K562 (cell line): ENCODE measurements around the gene SLC25A42. TPM values are rescaled to one million over a fixed set of nuclear protein-coding genes. Genes with fewer than 3 reads are reported as not detected.

Experiments used
- ATAC-seq: fragments of 200-7000 bp; cut with Tn5 transposase; 3 replicates; pipeline ENCODE4 v1.9.1; 2020; ENCODE audit warnings: moderate library complexity
- BruUV-seq: library from RNA; stranded (reverse); fragments of 400-500 nt; replicated peaks from 2 replicates; lab custom pipeline; 2021; lab: Mats Ljungman, UMichigan
- CTCF ChIA-PET: fragments of 300-600 bp; formaldehyde crosslinking; extraction: SDS; loops from one replicate; lab custom pipeline; 2021; ENCODE audit warnings: low intra/inter-chr PET ratio; lab: Yijun Ruan, JAX
- POLR2A ChIA-PET: fragments of 300-600, 350-650 bp; sonication (Branson Sonifier 250); formaldehyde crosslinking; extraction: SDS; loops from one replicate; lab custom pipeline; 2021; ENCODE audit warnings: antibody characterized with exemption, inconsistent platforms; lab: Yijun Ruan, JAX
- DNase-seq, 4 experiments: peaks; one replicate each; pipeline versions ENCODE4 v3.0.0 to v3.0.0-alpha.2; 2011 to 2018; ENCODE audit warnings: low spot score in 3 of 4, mixed read lengths in 3 of 4; ENCODE audit errors: extremely low read depth in 1 of 4
- FAIRE-seq: peaks from 2 replicates; lab custom pipeline; 2011; peaks lifted over from hg19 to GRCh38; lab: Jason Lieb, UNC
- H2AFZ ChIP-seq: 2 replicates; pipeline ENCODE4 v1.6.0; 2011; ENCODE audit warnings: low read depth, low read length, control low read depth, inconsistent platforms
- H3K27ac ChIP-seq: fragments of 200-600 bp; 3 replicates; pipeline ENCODE4 v1.8.0; 2011; ENCODE audit warnings: low read depth, mild to moderate bottlenecking, control low read depth, inconsistent platforms, low read length, moderate library complexity, mixed read lengths; ENCODE audit errors: extremely low read depth
- H3K27me3 ChIP-seq, 2 experiments: fragments of 300-600 bp in 1 of 2; 2 replicates in 1 of 2; 3 replicates in 1 of 2; pipeline versions ENCODE4 v1.6.0 to v1.8.0; 2011; ENCODE audit warnings: inconsistent platforms in 2 of 2, low read length in 2 of 2, mild to moderate bottlenecking in 1 of 2, mixed read lengths in 1 of 2, moderate library complexity in 1 of 2; ENCODE audit not compliant: control insufficient read depth in 2 of 2, insufficient read depth in 2 of 2
- H3K36me3 ChIP-seq: fragments of 300-600 bp; 3 replicates; pipeline ENCODE4 v1.8.0; 2011; ENCODE audit warnings: mild to moderate bottlenecking, low read length, inconsistent platforms; ENCODE audit not compliant: control insufficient read depth, insufficient read depth
- H3K4me1 ChIP-seq, 2 experiments: fragments of 200-600 bp in 1 of 2; replicated peaks in 1 of 2; 2 replicates in 1 of 2; 3 replicates in 1 of 2; pipeline versions ENCODE4 v1.5.1 to v1.8.0; 2011; ENCODE audit warnings: inconsistent platforms in 2 of 2, low read length in 2 of 2, mild to moderate bottlenecking in 1 of 2, mixed read lengths in 1 of 2, moderate library complexity in 1 of 2; ENCODE audit not compliant: control insufficient read depth in 2 of 2, insufficient read depth in 2 of 2
- H3K4me2 ChIP-seq: 2 replicates; pipeline ENCODE4 v1.6.1; 2011; ENCODE audit warnings: low read length, control low read depth, inconsistent platforms, mixed read lengths; ENCODE audit not compliant: insufficient read depth
- H3K4me3 ChIP-seq: fragments of 200-600 bp; sonication (generic), shearing (Covaris generic); 2 replicates; pipeline ENCODE4 v1.5.1; 2016; ENCODE audit warnings: control low read depth, inconsistent platforms
- H3K79me2 ChIP-seq: fragments of 200-600 bp; 3 replicates; pipeline ENCODE4 v1.8.0; 2011; ENCODE audit warnings: low read length, inconsistent platforms; ENCODE audit not compliant: control insufficient read depth, insufficient read depth
- H3K9ac ChIP-seq, 2 experiments: 2 replicates each; pipeline versions ENCODE4 v1.6.0 to v1.6.1; 2011; ENCODE audit warnings: low read depth in 2 of 2, low read length in 2 of 2, control low read depth in 1 of 2, inconsistent platforms in 1 of 2, mild to moderate bottlenecking in 1 of 2, mixed read lengths in 1 of 2; ENCODE audit not compliant: insufficient read depth in 1 of 2
- H3K9me1 ChIP-seq: one replicate; pipeline ENCODE4 v1.6.0; 2011; ENCODE audit warnings: inconsistent platforms, mild to moderate bottlenecking, low read length, moderate library complexity; ENCODE audit not compliant: control insufficient read depth, insufficient read depth
- H3K9me3 ChIP-seq: replicated peaks from 2 replicates; pipeline ENCODE4 v1.5.1; 2011; ENCODE audit warnings: low read depth, low read length, inconsistent platforms; ENCODE audit not compliant: control insufficient read depth, insufficient read depth
- H4K20me1 ChIP-seq: replicated peaks from 2 replicates; pipeline ENCODE4 v1.6.1; 2011; ENCODE audit warnings: low read length, inconsistent platforms, mixed read lengths; ENCODE audit not compliant: control insufficient read depth, insufficient read depth
- CTCF ChIP-seq, 3 experiments: IDR thresholded peaks in 2 of 3; conservative IDR thresholded peaks in 1 of 3; 2 replicates each; pipeline ENCODE4 v1.5.1; 2011 to 2012; ENCODE audit warnings: low read length in 3 of 3, mild to moderate bottlenecking in 3 of 3, control low read depth in 2 of 3, improper control_type of control experiment in 1 of 3, inconsistent platforms in 1 of 3, low read depth in 1 of 3, mixed read lengths in 1 of 3, moderate library complexity in 1 of 3; ENCODE audit not compliant: insufficient read depth in 2 of 3
- THAP12 ChIP-seq: fragments of 250-450 bp; sonication (Bioruptor Pico); IDR thresholded peaks from 2 replicates; pipeline ENCODE4 v1.9.0; 2021; ENCODE audit warnings: mild to moderate bottlenecking, inconsistent platforms
- WGBS: fragments of 100-300 bp; shearing (Covaris generic); methylation state at CpG from one replicate; pipeline ENCODE4 v1.1.6; 2016; ENCODE audit warnings: low coverage, mixed read lengths; ENCODE audit not compliant: insufficient coverage; ENCODE audit errors: missing lambda C conversion rate; 5-methylcytosine and 5-hydroxymethylcytosine counted together
- in situ Hi-C: fragments of 300-500 bp; cut with MboI; formaldehyde crosslinking; loops from 4 replicates; pipeline ENCODE4 v1.15.0; 2018; ENCODE audit warnings: inconsistent platforms, mixed read lengths
- intact Hi-C: fragments of 100-400 bp; cut with micrococcal nuclease; formaldehyde crosslinking; loops from 2 replicates; pipeline ENCODE4 v1.14.2; 2022
- polyA plus RNA-seq, 8 experiments: library from polyadenylated mRNA; depleted of rRNA in 4 of 8; stranded (reverse) in 5 of 8; unstranded in 3 of 8; fragments of >200 nt; fragmentation: Nextera tagmentation in 2 of 8; fragmentation: Illumina TruSeq in 1 of 8; extraction: Ambion mirVana in 2 of 8; extraction: Trizol in 1 of 8; gene quantifications; 2 replicates each; pipeline versions ENCODE4 v1.2.1 to v1.2.3, GENCODE V29; 2011 to 2014; ENCODE audit warnings: inconsistent platforms in 1 of 8, missing spikeins in 1 of 8
- total RNA-seq, 7 experiments: library from RNA; depleted of rRNA in 6 of 7; stranded (reverse); fragments of >200 nt in 6 of 7; fragmentation: Illumina TruSeq in 2 of 7; extraction: Trizol in 2 of 7; gene quantifications; 2 replicates each; pipeline versions ENCODE4 v1.2.1 to v1.2.3, GENCODE V29; 2011 to 2021; ENCODE audit warnings: low replicate concordance in 1 of 7

Gene SLC25A42
- total and polyA plus RNA-seq, 9 of the 15 experiments (the other 6 are each of a cell fraction or from before 2014, with no cell fraction given) = 0.59 to 32.2 (median 14.1) TPM

- ChIA-PET POLR2A (no interaction called here), CTCF (no interaction called here)
- no peak overlapping the region for H3K9ac ChIP-seq
- no peaks in the 10 kb centered on the region for H3K79me2 ChIP-seq
- H3K27ac ChIP-seq = no peak overlapping the region
- 33% methylated on average over 6 of the region's 6 CpGs for WGBS
- no peaks in the 10 kb centered on the region for H3K36me3 ChIP-seq
- FAIRE-seq (no peak), DNase-seq (no peak), ATAC-seq (peak; percentile 81)
- no peak overlapping the region for H3K4me3 ChIP-seq
- H3K9me1 ChIP-seq = no peaks in the 10 kb centered on the region
- H3K9me3 ChIP-seq = no peaks in the 10 kb centered on the region
- TF ChIP-seq CTCF (IDR thresholded peaks at IDR 0.05 in 2 of 3, conservative IDR thresholded peaks at IDR 0.05 in 1 of 3; ENCODE audit: insufficient read depth in 2 of 3, low read depth in 1 of 3, low read length in 3 of 3) (peak in 2 of 3 experiments; percentile 17 to 33; a peak in 2 of 6 replicates), THAP12 (CRISPR knock-in tag) (no peak)
- intact Hi-C loops (no loop called here), in situ Hi-C loops (no loop called here)
- no peak overlapping the region for H2AFZ ChIP-seq
- peaks cover 0 to 3% of the 10 kb centered on the region in 2 experiments; a peak in 2 of 5 replicates for H3K4me1 ChIP-seq
- no TSS peak for BruUV-seq
- no peak overlapping the region for H3K4me2 ChIP-seq
- H4K20me1 ChIP-seq = no peaks in the 10 kb centered on the region
- no peaks in the 10 kb centered on the region for H3K27me3 ChIP-seq
These were observed 91.1 kb downstream of the SLC25A42 start for GRCh38 chr19:19154768-19155494.
